Fibroblast of villous mesenchyme (primary cell): Measurements from ENCODE around the gene STRN4. TPM values are rescaled to one million over a fixed set of nuclear protein-coding genes. Genes with fewer than 3 reads are reported as not detected.

Experiments used
- DNase-seq: peaks from one replicate; pipeline ENCODE4 v3.0.0-alpha.2; 2010; ENCODE audit warnings: low read depth
- H3K4me3 ChIP-seq: 2 replicates; pipeline ENCODE4 v1.5.1; 2011; ENCODE audit warnings: low read depth, mild to moderate bottlenecking, low read length
- CTCF ChIP-seq: IDR thresholded peaks from 2 replicates; pipeline ENCODE4 v1.5.1; 2012; ENCODE audit warnings: low read depth, mild to moderate bottlenecking, low read length; ENCODE audit not compliant: insufficient read depth
- total RNA-seq: library from RNA; depleted of rRNA; stranded (reverse); fragments of >200 nt; gene quantifications from 2 replicates; pipeline ENCODE4 v1.2.3, GENCODE V29; 2012

The STRN4 gene
- total RNA-seq, 1 donor, result 66.5 TPM

GRCh38 chr19:46698395-46699321, 47.6 kb downstream of the STRN4 start:
- DNase-seq, result no peak
- no peak for TF ChIP-seq CTCF
- no peak overlapping the region for H3K4me3 ChIP-seq

GRCh38 chr19:46697204-46697960, 48.9 kb downstream of the STRN4 start:
- H3K4me3 ChIP-seq, result peak overlapping the region; percentile 18
- peak; percentile 87 for DNase-seq
- no peak for TF ChIP-seq CTCF

DNA sequence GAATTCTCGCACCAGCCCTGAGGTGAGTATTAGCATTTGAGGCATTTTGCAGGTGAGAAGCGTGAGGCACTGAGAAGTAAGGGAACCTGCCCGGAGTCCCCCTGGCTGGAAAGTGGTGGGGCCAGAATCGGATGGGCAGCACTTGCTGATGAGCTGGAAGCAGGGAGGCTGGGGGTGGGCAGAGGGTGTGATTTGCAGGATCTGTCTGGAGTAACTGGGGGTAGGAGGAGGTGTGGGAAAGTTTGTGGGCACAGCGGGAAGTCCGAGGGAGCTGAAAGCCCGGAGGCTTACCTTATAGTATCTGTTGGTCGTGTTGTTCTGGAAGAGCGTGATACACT, 49.4 kb downstream of the STRN4 start:
- DNase-seq, result no peak
- TF ChIP-seq CTCF, result no peak

GRCh38 chr19:46696052-46696451, 50.2 kb downstream of the STRN4 start:
- no peak for DNase-seq
- no peak overlapping the region for H3K4me3 ChIP-seq
- no peak for TF ChIP-seq CTCF

More for the DNA sequence above, 49.4 kb downstream of the STRN4 start:
- no peak overlapping the region for H3K4me3 ChIP-seq

GRCh38 chr19:46693760-46694159, 52.5 kb downstream of the STRN4 start:
- no peak overlapping the region for H3K4me3 ChIP-seq
- DNase-seq, result no peak
- no peak for TF ChIP-seq CTCF

GRCh38 chr19:46692918-46693722, 53.1 kb downstream of the STRN4 start:
- TF ChIP-seq CTCF, result no peak
- H3K4me3 ChIP-seq, result no peak overlapping the region
- no peak for DNase-seq
